HT1080 (cell line): ENCODE data around the gene OLIG1. TPM values are rescaled to one million over a fixed set of nuclear protein-coding genes. Genes with fewer than 3 reads are reported as not detected.

Experiments
- DNase-seq: peaks from one replicate; pipeline ENCODE4 v3.0.0-alpha.2; 2015; ENCODE audit warnings: low read depth
- total RNA-seq: library from RNA; depleted of rRNA; stranded (reverse); fragments of >200 nt; shearing (Covaris generic); gene quantifications from 2 replicates; pipeline ENCODE4 v1.2.3, GENCODE V29; 2014

The OLIG1 gene
- total RNA-seq, 1 experiment from 2014 or later, result not detected

DNA sequence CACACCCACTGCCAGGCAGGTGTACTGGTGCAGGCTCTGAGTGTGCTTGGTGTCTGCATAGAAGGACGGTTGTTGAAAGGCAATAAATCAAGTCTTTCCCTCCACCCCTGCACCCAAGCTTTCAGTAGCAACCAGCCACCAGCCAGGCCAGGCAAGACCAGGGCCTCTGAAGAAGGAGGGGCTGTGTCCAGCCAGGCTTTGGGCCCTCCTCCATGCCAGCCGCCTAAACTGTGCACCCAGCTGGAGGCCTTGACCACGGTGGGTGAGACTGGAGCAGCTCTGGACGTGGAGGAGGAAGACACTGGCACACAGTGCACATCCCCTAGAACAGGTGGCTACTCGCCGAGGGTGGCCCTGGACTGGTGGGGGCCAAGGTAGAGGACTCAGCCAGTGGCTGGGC lies 39.3 kb upstream of the OLIG1 start:
- DNase-seq, result no peak

DNA sequence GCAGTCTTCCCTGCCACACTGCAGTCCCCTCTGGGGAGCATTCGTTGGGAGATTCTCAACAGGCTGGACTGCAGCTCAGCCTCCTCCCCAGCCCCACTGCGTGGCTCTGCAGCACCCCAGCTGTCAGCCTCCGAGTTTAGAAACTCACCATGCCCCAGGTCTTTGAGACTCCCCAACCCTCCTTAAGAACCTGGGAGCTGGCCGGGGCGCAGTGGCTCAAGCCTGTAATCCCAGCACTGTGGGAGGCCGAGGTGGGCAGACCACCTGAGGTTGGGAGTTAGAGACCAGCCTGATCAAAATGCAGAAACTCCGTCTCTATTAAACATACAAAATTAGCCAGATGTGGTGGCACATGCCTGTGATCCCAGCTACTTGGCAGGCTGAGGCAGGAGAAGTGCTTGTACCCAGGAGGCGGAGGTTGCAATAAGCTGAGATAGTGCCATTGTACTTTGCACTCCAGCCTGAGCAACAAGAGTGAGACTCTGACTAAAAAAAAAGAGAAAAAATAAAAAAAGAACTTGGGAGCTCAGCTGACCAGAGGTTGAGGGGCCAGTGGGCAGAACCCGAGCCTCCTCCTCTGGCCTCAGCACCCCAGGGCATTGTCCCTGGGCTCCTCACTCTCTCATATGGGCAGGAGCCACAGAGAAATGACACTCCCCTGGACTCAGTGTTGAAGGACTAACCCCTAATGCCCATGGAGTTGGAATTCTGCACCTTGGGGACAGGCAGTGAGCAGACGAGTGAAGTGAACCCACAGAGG lies 38.6 kb upstream of the OLIG1 start:
- no peak for DNase-seq

DNA sequence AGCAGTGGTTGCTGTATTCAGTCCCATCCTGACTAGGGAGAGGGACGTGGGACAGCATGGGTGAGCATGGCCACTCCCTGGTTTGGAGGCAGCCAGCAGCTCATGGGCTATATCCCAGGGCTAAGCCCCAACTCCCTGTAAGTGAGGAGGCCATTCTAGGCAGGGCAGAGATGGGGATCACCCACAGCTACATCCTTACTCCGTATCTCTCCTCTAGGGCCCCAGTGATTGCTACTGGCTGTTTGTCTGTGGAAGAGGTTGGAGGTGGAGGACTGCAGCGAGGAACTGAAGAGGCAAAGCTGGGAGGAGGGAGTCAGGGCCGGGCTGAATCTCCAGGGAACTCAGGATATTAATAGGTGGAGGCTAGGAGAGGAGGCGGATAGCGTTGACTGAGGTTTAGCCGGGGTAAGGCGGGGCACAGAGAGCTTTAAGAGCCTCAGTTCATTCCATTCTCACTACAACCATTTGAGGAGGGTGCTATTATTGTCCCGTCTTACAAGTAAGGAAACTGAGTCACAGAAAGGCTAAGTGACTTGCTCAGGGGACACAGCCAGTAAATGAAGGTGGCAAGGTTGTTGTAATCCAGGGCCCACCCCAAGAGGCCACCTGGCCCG lies 37.4 kb upstream of the OLIG1 start:
- DNase-seq, result no peak

DNA sequence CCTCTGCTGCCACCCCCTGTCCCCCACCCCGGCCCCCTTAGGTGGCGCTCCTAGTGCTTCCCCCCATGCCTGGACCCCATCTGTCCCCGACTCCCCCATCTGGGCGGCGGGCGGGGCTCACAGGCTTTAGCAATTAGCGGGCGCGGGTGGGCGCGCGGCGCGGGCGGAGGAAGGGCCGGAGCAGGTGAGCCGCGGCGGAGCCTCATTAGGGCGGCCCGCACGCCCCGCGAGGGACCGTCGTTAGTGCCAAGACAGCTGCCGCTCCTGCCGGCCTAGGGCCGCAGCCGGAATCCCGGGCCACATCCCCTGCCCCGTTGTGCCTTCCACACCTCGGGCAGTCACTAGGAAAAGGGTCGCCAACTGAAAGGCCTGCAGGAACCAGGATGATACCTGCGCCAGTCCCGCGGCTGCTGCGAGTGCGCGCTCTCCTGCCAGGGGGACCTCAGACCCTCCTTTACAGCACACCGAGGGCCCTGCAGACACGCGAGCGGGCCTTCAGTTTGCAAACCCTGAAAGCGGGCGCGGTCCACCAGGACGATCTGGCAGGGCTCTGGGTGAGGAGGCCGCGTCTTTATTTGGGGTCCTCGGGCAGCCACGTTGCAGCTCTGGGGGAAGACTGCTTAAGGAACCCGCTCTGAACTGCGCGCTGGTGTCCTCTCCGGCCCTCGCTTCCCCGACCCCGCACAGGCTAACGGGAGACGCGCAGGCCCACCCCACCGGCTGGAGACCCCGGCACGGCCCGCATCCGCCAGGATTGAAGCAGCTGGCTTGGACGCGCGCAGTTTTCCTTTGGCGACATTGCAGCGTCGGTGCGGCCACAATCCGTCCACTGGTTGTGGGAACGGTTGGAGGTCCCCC lies 36.6 kb upstream of the OLIG1 start:
- DNase-seq, result no peak

- no peak for DNase-seq
Observed at GRCh38 chr21:33033961-33034413, 36.0 kb upstream of the OLIG1 start.

GRCh38 chr21:33035147-33035546 lies 34.8 kb upstream of the OLIG1 start:
- DNase-seq, result no peak

- DNase-seq, result peak; percentile 93
Observed at GRCh38 chr21:33036430-33037162, 33.3 kb upstream of the OLIG1 start.

DNA sequence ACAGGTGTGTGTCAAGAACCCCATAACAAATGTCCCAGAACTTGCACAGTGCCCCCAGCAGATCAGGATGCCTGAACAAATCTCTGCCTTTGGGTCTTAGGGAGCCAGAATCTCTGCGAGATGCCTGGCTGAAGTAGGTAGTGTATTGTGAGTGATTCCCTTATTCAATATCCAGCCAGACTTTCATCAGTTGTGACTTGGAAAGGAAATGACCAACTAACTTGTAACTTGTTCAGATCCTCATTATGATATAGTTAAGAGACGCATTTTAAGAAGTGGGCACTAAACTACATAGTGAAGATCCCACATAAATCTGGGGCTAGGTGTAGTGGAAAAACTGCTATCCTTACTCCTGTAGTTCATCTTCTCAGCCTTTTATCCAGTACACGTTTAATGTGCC lies 32.4 kb upstream of the OLIG1 start:
- DNase-seq, result no peak

GRCh38 chr21:33039536-33039935 lies 30.4 kb upstream of the OLIG1 start:
- no peak for DNase-seq

DNA sequence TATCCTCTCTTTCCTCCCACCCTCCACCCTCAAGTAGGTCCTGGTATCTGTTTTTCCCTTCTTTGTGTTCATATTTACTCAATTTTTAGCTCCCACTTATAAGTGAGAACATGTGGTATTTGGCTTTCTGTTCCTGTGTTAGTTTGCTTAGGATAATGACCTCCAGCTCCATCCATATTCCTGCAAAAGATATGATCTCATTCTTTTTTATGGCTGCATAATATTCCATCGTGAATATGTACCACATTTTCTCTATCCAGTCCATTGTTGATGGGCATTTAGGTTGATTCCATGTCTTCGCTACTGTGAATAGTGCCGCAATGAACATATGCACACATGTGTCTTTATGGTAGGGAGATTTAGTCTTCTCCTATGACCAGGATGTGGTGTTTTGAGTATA lies 29.7 kb upstream of the OLIG1 start:
- DNase-seq, result no peak

- peak; percentile 53 for DNase-seq
Observed at GRCh38 chr21:33041981-33042380, 28.0 kb upstream of the OLIG1 start.

DNA sequence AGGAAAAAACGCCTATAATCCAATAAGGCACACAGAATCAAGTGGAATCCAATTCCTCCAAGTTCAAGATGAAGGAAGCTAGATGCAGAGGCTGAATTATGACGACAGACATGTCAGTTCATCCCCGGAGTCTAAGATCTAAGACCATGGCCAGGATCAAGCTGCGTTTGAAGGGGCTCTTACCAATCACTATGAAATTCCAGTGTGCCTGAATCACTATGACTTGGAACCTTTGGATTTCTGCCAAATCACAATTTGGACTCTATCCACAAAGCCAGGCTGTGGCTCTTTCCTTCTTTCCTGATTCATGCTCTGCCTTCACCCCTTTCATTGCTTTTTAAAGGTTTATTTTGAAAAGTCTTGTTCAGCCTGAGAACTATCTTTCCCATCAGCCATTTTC lies 27.1 kb upstream of the OLIG1 start:
- peak; percentile 96 for DNase-seq

DNA sequence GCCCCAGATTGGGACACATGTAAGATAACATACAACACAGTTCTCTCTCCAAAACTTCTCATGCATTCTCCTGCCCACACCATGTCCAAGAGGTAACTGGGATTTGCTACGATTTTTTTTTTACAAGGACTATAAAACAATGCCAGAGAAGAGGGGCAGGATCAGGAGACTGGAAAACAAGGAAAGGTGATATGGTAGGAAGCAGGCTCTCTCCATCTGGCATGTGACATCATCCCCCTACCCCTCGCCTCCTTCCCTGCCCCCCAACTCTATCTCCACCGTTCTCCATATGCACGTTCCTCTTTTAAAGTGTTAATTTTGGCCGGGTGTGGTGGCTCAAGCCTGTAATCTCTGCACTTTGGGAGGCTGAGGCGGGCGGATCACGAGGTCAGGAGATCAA lies 23.5 kb upstream of the OLIG1 start:
- no peak for DNase-seq

DNA sequence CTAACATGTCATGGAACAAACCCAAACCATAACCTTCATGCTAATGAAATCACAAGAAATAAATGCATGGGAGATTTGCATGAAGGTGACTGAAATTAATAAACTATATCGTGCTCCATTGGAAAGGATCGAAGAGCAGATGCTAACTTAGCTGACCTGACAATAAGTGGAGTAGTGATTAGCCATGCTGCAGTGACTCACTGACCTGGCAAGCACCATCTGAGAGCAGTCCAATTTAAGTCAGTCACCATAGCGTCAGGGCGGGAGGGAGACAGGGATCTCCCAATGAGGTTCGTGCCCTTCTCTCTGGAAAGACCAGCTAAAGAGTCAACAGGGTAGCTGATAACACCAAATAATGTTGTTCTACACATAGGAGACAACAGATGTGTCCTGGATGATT lies 22.7 kb upstream of the OLIG1 start:
- DNase-seq, result peak; percentile 59

DNA sequence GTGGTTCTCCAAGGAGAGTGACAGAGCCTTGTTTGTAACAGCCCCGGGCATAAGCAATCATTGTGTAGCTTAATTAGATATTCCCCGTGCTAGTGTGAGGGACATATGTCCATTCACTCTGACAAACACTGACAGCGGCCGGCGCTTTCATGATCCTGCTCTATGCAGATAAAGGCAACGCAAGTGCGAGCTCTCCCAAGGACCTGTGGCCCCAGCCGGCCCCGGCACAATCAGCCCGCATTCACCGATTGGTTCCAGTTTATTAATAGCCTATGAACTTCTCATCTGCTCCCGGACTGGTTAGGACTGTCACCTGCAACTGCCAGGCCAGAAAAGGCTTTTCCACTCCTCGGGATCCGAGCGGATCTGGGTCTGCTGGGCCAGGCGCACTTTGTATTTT lies 18.0 kb upstream of the OLIG1 start:
- DNase-seq, result no peak

DNA sequence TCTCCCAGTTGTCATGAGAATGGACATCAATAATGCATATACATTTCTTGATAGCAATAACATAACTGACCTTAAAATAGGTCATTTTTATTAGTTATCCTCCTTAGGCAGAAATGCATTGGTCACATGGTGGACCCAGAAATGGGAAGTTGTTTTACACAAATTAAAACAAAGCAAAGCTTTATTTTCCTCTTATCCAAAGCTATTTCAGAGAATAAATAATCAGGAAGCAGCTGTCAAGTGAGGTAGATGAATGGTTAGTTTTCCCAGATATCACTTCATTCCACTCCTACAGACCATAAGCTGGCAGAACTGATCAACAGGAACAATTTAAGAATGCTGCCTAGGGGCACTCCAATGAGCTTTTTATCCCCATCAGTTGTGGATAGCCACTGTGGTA lies 16.0 kb upstream of the OLIG1 start:
- DNase-seq, result no peak

GRCh38 chr21:33055991-33056390 lies 13.9 kb upstream of the OLIG1 start:
- DNase-seq, result no peak

- DNase-seq, result no peak
Observed at GRCh38 chr21:33057385-33057940, 12.5 kb upstream of the OLIG1 start.

GRCh38 chr21:33058527-33058926 lies 11.4 kb upstream of the OLIG1 start:
- no peak for DNase-seq

- no peak for DNase-seq
Observed at GRCh38 chr21:33058957-33059356, 11.0 kb upstream of the OLIG1 start.

DNA sequence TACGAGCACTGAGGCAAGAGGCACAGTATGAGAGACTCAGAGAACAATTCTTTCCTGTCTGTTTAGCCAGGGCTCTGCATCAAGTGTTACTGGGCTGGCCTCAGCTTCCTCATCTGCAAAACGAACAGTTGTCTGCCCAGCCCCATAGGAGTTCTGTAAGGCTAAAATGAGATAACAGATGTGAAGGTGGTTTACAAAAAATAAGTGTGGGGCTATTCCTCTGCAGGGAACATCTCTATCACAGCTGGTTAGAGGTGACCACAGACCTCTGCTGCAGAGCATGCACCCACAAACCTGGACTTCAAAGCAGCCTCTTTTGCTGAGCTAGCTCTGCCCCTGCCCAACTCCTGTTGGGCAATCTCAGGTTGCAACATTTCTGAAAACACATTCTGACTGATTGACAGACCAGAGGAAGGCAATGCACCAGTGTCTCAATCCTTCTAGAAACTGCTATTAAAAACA lies 10.5 kb upstream of the OLIG1 start:
- no peak for DNase-seq
